SU-DHL-6 (cell line): ENCODE data around the gene DHDDS.

Source experiments
- H2AFZ ChIP-seq: fragments of 200-600 bp; sonication (generic); 2 replicates; pipeline ENCODE4 v1.6.1; 2014; ENCODE audit warnings: low read depth, mild to moderate bottlenecking, moderate library complexity, mixed read lengths, antibody characterized with exemption, low read length; ENCODE audit not compliant: severe bottlenecking
- H3F3A ChIP-seq: fragments of 200-600 bp; shearing (Covaris generic); 2 replicates; pipeline ENCODE4 v1.6.0; 2016; ENCODE audit warnings: antibody characterized with exemption, mild to moderate bottlenecking; ENCODE audit not compliant: insufficient read depth
- H3K27ac ChIP-seq: fragments of 200-600 bp; sonication (generic); 2 replicates; pipeline ENCODE4 v1.5.1; 2016; ENCODE audit warnings: low read depth, mild to moderate bottlenecking, low read length, moderate library complexity, mixed read lengths
- H3K27me3 ChIP-seq: fragments of 200-600 bp; sonication (generic), shearing (Covaris generic); 2 replicates; pipeline ENCODE4 v1.6.0; 2014; ENCODE audit warnings: mild to moderate bottlenecking, low read length
- H3K36me3 ChIP-seq: fragments of 200-600 bp; sonication (generic); 2 replicates; pipeline ENCODE4 v1.6.1; 2014; ENCODE audit warnings: mild to moderate bottlenecking, low read length, mixed read lengths
- H3K4me2 ChIP-seq: fragments of 300-600, 200-600 bp; shearing (Covaris generic), sonication (generic); 2 replicates; pipeline ENCODE4 v1.6.0; 2014; ENCODE audit warnings: low read length, low read depth, mild to moderate bottlenecking; ENCODE audit not compliant: poor library complexity, severe bottlenecking
- H3K4me3 ChIP-seq: fragments of 200-600 bp; sonication (generic); 2 replicates; pipeline ENCODE4 v1.5.1; 2014; ENCODE audit warnings: antibody characterized with exemption, low read length, mild to moderate bottlenecking, mixed read lengths; ENCODE audit not compliant: insufficient read depth, poor library complexity, severe bottlenecking
- H3K79me2 ChIP-seq: fragments of 200-600 bp; sonication (generic); 2 replicates; pipeline ENCODE4 v1.6.1; 2014; ENCODE audit warnings: mild to moderate bottlenecking, low read length, moderate library complexity; ENCODE audit not compliant: insufficient read depth
- H3K9ac ChIP-seq: fragments of 200-600 bp; sonication (generic); 2 replicates; pipeline ENCODE4 v1.7.0; 2014; ENCODE audit warnings: mild to moderate bottlenecking, low read length
- H3K9me2 ChIP-seq: fragments of 200-600 bp; sonication (generic); replicated peaks from 2 replicates; pipeline ENCODE4 v1.6.1; 2014; ENCODE audit warnings: low read length; ENCODE audit not compliant: insufficient read depth
- H3K9me3 ChIP-seq: fragments of 200-600 bp; sonication (generic); 2 replicates; pipeline ENCODE4 v1.6.1; 2014; ENCODE audit warnings: low read length, mixed read lengths; ENCODE audit not compliant: insufficient read depth
- H4K20me1 ChIP-seq: fragments of 200-600 bp; sonication (generic); 2 replicates; pipeline ENCODE4 v1.6.1; 2014; ENCODE audit warnings: low read depth, mild to moderate bottlenecking, antibody characterized with exemption, low read length, moderate library complexity, mixed read lengths
- EZH2phosphoT487 ChIP-seq: fragments of 200-600 bp; sonication (generic), shearing (Covaris generic); conservative IDR thresholded peaks from 2 replicates; pipeline ENCODE4 v1.6.1; 2018; ENCODE audit warnings: mild to moderate bottlenecking, antibody characterized with exemption, low read length, moderate library complexity, mixed read lengths
- TF ChIP-seq, protein P1 (sequence below): fragments of 200-600 bp; sonication (generic); IDR thresholded peaks from one replicate; pipeline ENCODE4 v1.5.1; 2017; ENCODE audit warnings: antibody characterized with exemption, mild to moderate bottlenecking, low read length, moderate library complexity; ENCODE audit not compliant: insufficient read depth, poor library complexity, severe bottlenecking

DHDDS gene

DNA sequence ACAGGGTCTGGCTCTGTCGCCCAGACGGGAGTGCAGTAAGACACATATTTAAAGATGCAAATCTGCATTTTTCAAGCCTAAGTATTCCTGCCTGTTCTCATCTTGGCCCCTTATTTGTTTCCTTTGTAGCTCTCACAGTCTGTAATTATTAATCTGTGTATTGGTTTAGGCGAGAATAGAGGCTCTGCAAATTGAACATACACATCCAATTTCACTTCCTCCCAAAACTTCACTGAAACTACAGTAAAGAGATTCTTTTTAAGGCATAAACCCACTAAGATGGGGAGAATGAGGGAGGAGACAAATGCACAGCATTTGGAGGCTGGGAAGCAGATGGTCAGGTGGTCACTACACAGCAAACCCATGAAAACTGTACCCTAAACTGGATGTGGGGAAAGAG, 61.1 kb downstream of the DHDDS start:
- Histone ChIP-seq H3K9me3 (no peaks in the 10 kb centered on the region), H3K4me2 (no peak overlapping the region), H3K79me2 (no peaks in the 10 kb centered on the region), H3K9me2 (no peaks in the 10 kb centered on the region), H3K27me3 (no peaks in the 10 kb centered on the region), H2AFZ (no peak overlapping the region), H3K9ac (no peak overlapping the region), H4K20me1 (no peaks in the 10 kb centered on the region), H3F3A (peaks cover 5% of the 10 kb centered on the region; the same call in 1 of the 2 replicates), H3K36me3 (no peaks in the 10 kb centered on the region), H3K4me3 (no peak overlapping the region), H3K27ac (no peak overlapping the region)
- TF ChIP-seq, protein P1, sequence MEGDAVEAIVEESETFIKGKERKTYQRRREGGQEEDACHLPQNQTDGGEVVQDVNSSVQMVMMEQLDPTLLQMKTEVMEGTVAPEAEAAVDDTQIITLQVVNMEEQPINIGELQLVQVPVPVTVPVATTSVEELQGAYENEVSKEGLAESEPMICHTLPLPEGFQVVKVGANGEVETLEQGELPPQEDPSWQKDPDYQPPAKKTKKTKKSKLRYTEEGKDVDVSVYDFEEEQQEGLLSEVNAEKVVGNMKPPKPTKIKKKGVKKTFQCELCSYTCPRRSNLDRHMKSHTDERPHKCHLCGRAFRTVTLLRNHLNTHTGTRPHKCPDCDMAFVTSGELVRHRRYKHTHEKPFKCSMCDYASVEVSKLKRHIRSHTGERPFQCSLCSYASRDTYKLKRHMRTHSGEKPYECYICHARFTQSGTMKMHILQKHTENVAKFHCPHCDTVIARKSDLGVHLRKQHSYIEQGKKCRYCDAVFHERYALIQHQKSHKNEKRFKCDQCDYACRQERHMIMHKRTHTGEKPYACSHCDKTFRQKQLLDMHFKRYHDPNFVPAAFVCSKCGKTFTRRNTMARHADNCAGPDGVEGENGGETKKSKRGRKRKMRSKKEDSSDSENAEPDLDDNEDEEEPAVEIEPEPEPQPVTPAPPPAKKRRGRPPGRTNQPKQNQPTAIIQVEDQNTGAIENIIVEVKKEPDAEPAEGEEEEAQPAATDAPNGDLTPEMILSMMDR = no peak
- no peak for TF ChIP-seq EZH2phosphoT487

DNA sequence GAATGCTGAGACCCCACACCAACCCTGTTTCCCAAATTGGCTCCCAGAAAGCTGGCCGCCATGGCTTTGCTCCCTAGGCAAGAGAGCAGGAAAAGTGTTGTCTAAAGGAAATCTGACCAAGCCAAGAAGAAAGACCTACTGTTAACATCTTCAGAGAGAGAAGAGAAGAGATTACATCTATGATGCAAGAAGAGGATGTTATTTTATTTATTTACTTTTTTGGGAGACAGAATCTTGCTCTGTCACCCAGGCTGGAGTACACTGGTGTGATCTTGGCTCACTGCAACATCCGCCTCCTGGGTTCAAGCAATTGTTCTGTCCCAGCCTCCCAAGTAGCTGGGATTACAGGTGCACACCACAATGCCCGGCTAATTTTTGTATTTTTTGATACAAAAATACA, 61.8 kb downstream of the DHDDS start:
- peaks cover 11% of the 10 kb centered on the region for H3F3A ChIP-seq
- H3K9ac ChIP-seq = no peak overlapping the region
- no peak overlapping the region for H3K27ac ChIP-seq
- H3K79me2 ChIP-seq = no peaks in the 10 kb centered on the region
- no peak overlapping the region for H2AFZ ChIP-seq
- H3K4me2 ChIP-seq = no peak overlapping the region
- no peaks in the 10 kb centered on the region for H3K9me3 ChIP-seq
- no peaks in the 10 kb centered on the region for H4K20me1 ChIP-seq
- H3K36me3 ChIP-seq = no peaks in the 10 kb centered on the region
- TF ChIP-seq, protein P1 = no peak
- no peak for TF ChIP-seq EZH2phosphoT487
- no peaks in the 10 kb centered on the region for H3K9me2 ChIP-seq
- no peak overlapping the region for H3K4me3 ChIP-seq
- no peaks in the 10 kb centered on the region for H3K27me3 ChIP-seq

DNA sequence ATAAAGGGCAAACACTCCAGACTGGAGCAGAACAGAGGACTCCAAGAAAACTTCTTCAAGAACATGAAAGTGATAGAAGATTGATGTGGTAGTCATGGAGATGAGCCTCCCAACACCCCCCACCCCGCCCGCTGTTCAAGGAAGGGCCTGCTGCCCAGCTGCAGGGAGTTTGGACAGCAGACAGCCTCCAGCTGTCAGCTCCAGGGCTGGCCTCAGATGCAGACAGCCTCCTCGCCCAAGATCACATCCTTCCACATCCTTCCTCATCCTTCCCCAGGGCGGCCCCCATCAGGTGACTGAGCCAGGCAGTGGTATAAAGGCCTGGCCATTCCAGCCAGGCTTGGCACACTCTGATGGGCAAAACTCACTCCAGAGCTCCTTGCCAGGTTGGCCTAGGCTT, 64.7 kb downstream of the DHDDS start:
- H3K27me3 ChIP-seq = no peaks in the 10 kb centered on the region
- no peak overlapping the region for H3K4me3 ChIP-seq
- H3K27ac ChIP-seq = no peak overlapping the region
- H2AFZ ChIP-seq = no peak overlapping the region
- TF ChIP-seq, protein P1 = no peak
- TF ChIP-seq EZH2phosphoT487 = no peak
- H3K36me3 ChIP-seq = no peaks in the 10 kb centered on the region
- H3K9me3 ChIP-seq = no peaks in the 10 kb centered on the region
- peaks cover 15% of the 10 kb centered on the region for H3F3A ChIP-seq
- no peak overlapping the region for H3K4me2 ChIP-seq
- H3K79me2 ChIP-seq = no peaks in the 10 kb centered on the region
- H3K9me2 ChIP-seq = no peaks in the 10 kb centered on the region
- no peaks in the 10 kb centered on the region for H4K20me1 ChIP-seq
- no peak overlapping the region for H3K9ac ChIP-seq
